ENCODE data around the gene GPC6. TPM values are rescaled to one million over a fixed set of nuclear protein-coding genes. Genes with fewer than 3 reads are reported as not detected.

GPC6 gene
- total RNA-seq, 1 experiment from 2014 or later: 0.22 TPM

GRCh38 chr13:94153586-94153985 is 927.0 kb downstream of the GPC6 start (continued):
- TF ChIP-seq ZBTB33 (IDR thresholded peaks at IDR 0.05; ENCODE audit: extremely low read depth, insufficient replicate concordance, low read length): no peak
- TF ChIP-seq SIN3A (IDR thresholded peaks at IDR 0.05; ENCODE audit: low read depth): no peak
- no peak for TF ChIP-seq ZFX (IDR thresholded peaks at IDR 0.05)
- no peak for TF ChIP-seq CTCF (IDR thresholded peaks at IDR 0.05 in 2 of 3, conservative IDR thresholded peaks at IDR 0.05 in 1 of 3; ENCODE audit: borderline replicate concordance in 1 of 3, insufficient read depth in 1 of 3, low read depth in 2 of 3, low read length in 2 of 3)
- TF ChIP-seq TCF7L2 (IDR thresholded peaks at IDR 0.05; ENCODE audit: borderline replicate concordance, extremely low read depth, insufficient read depth, insufficient read length): no peak
- TF ChIP-seq EZH2 (IDR thresholded peaks at IDR 0.05): no peak
- TF ChIP-seq CBX3 (IDR thresholded peaks at IDR 0.05; ENCODE audit: low read depth): no peak

- CTCF ChIA-PET: no interaction called here
- Histone ChIP-seq H3K4me2 (ENCODE audit: low read length) (no peak overlapping the region), H3K4me1 (ENCODE audit: control insufficient read depth in 1 of 2, insufficient read depth in 2 of 2, low read length in 2 of 2) (no peaks in the 10 kb centered on the region), H3K79me2 (ENCODE audit: insufficient read depth, low read length) (no peaks in the 10 kb centered on the region), H3K9me3 (ENCODE audit: control insufficient read depth in 1 of 2, insufficient read depth in 1 of 2, low read depth in 1 of 2, low read length in 2 of 2) (peaks cover 6 to 19% of the 10 kb centered on the region in 2 experiments; a peak in 2 of 4 replicates), H3K27me3 (ENCODE audit: insufficient read depth, low read length) (no peaks in the 10 kb centered on the region), H3K9ac (ENCODE audit: low read length) (no peak overlapping the region), H3K27ac (ENCODE audit: low read depth, low read length) (no peak overlapping the region), H2AFZ (ENCODE audit: low read depth, low read length, poor library complexity, severe bottlenecking) (no peak overlapping the region), H3K36me3 (ENCODE audit: control insufficient read depth in 1 of 2, insufficient read depth in 2 of 2, low read length in 2 of 2) (no peaks in the 10 kb centered on the region), H3K4me3 (replicated peaks in 1 of 2; ENCODE audit: low read depth in 1 of 2, low read length in 2 of 2) (no peak overlapping the region), H4K20me1 (ENCODE audit: insufficient read depth) (no peaks in the 10 kb centered on the region), H3K9me2 (ENCODE audit: insufficient read depth) (no peaks in the 10 kb centered on the region)
- TF ChIP-seq CTCF (IDR thresholded peaks at IDR 0.05 in 2 of 3, conservative IDR thresholded peaks at IDR 0.05 in 1 of 3; ENCODE audit: borderline replicate concordance in 1 of 3, insufficient read depth in 1 of 3, low read depth in 2 of 3, low read length in 2 of 3): no peak
- no peak for TF ChIP-seq RAD21 (IDR thresholded peaks at IDR 0.05; ENCODE audit: low read depth)
- no peak for TF ChIP-seq YY1 (IDR thresholded peaks at IDR 0.05; ENCODE audit: extremely low read depth, insufficient replicate concordance, low read depth, low read length)
- TF ChIP-seq TCF7L2 (IDR thresholded peaks at IDR 0.05; ENCODE audit: borderline replicate concordance, extremely low read depth, insufficient read depth, insufficient read length): no peak
- no peak for TF ChIP-seq EZH2phosphoT487 (IDR thresholded peaks at IDR 0.05; ENCODE audit: borderline replicate concordance)
- no TSS peak for BruUV-seq (replicated peaks)
- POLR2A ChIA-PET: no interaction called here
- DNase-seq (ENCODE audit: low read depth, low spot score) (no peak), ATAC-seq (no peak)
- intact Hi-C loops (cut with micrococcal nuclease): no loop called here
- RAD21 ChIA-PET (ENCODE audit: low non-redundant PET in 1 of 2, low total read pairs in 2 of 2, uncharacterized antibody in 2 of 2, unreplicated experiment in 2 of 2): no interaction called here
Observed at GRCh38 chr13:94154367-94154766, 927.8 kb downstream of the GPC6 start.
